HUES48 (cell line): ENCODE results near the gene SPATA7.
"Not testable (repeated sequence)": the region's sequence is repeated elsewhere in the genome, so short reads cannot be mapped to it uniquely, and the experiment has no call there.

Experiments used
- H3K27ac ChIP-seq: one replicate; pipeline ENCODE4 v1.7.0; 2013; ENCODE audit warnings: low read depth, low read length, inconsistent platforms
- H3K27me3 ChIP-seq: 2 replicates; pipeline ENCODE4 v1.6.1; 2013; ENCODE audit warnings: mild to moderate bottlenecking, low read length; ENCODE audit not compliant: control insufficient read depth, insufficient read depth
- H3K36me3 ChIP-seq: 2 replicates; pipeline ENCODE4 v1.6.1; 2013; ENCODE audit warnings: low read length; ENCODE audit not compliant: control insufficient read depth, insufficient read depth
- H3K4me1 ChIP-seq: 2 replicates; pipeline ENCODE4 v1.6.1; 2013; ENCODE audit warnings: mild to moderate bottlenecking, low read length; ENCODE audit not compliant: control insufficient read depth, insufficient read depth
- H3K4me3 ChIP-seq: 2 replicates; pipeline ENCODE4 v1.5.1; 2013; ENCODE audit warnings: mild to moderate bottlenecking, low read depth, low read length
- H3K9ac ChIP-seq: 2 replicates; pipeline ENCODE4 v1.6.1; 2013; ENCODE audit warnings: mild to moderate bottlenecking, low read depth, low read length, moderate library complexity
- H3K9me3 ChIP-seq: 2 replicates; pipeline ENCODE4 v1.6.1; 2013; ENCODE audit warnings: low read length; ENCODE audit not compliant: control insufficient read depth, insufficient read depth

Gene SPATA7

DNA sequence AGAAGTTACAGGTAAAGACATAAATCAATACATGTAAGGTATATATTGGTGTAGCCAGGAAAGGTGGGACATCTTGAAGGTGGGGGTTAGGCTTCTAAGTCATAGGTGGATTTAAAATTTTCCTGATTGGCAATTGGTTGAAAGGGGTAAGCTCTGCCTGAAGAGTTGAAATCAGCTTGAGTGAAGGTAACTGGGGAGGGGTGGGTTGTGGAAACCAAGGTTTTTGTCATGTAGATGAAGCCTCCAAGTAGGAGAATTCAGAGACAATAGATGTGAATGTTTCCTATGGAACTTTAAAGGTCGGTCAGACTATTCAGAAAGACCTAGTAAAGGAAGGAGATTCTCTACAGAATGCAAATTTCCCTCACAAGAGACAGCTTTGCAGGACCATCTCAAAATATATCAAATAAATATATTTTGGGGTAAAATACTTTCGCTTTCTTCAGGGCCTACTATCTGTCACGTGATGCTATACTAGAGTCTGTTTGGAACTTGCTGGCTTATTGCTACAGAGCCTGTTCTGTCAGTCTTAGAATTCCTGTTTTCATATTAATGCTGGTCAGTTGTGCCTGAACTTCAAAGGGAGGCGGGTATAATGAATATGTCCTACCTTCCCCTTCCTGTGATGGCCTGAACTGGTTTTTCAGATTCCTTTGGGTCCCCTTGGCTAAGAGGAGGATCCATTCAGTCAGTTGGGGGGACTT is 20.6 kb upstream of the SPATA7 start:
- Histone ChIP-seq H3K9ac (peak overlapping the region; percentile 26; the same call in 1 of the 2 replicates), H3K9me3 (peaks cover 6% of the 10 kb centered on the region), H3K4me1 (peaks cover 42% of the 10 kb centered on the region), H3K27ac (peak overlapping the region; percentile 94), H3K36me3 (no peaks in the 10 kb centered on the region), H3K27me3 (no peaks in the 10 kb centered on the region), H3K4me3 (peak overlapping the region; percentile 46)

- H3K9me3 ChIP-seq: peaks cover 6% of the 10 kb centered on the region
- H3K4me3 ChIP-seq: no peak overlapping the region
- no peak overlapping the region for H3K9ac ChIP-seq
- H3K27ac ChIP-seq: no peak overlapping the region
- H3K4me1 ChIP-seq: peaks cover 18% of the 10 kb centered on the region
- H3K36me3 ChIP-seq: no peaks in the 10 kb centered on the region
- no peaks in the 10 kb centered on the region for H3K27me3 ChIP-seq
Observed at GRCh38 chr14:88369496-88369895, 16.0 kb upstream of the SPATA7 start.

DNA sequence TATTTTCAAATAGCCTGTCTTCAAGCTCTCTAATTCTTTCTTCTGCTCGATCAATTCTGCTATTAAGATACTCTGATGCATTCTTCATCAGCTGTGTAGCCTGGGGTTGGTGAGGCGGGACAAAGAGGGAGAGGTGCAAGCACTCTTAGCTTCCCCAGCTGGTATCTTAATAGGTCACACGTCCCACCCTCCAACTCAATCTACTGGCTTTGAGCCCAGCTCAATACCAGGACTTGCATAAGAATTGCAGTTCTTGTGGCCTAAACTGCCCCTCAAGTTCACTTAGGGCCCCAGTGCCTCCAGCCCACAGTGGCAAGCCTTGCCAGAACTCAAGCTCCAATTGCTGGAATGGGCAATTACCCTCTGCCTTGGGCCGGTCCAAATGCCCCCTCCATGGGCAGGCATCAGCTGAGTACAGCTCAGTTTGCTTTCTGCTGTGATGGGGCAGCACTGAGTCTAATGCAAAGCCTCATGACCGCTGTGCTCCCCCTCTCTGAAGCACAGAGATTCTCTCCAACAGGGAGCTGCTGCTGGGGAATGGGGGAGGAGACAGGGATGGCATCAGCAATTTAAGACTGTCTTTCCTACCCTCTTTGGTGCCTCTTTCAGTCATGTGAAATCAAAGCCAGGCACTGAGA is 5.6 kb upstream of the SPATA7 start:
- H3K4me1 ChIP-seq: peaks cover 8% of the 10 kb centered on the region
- no peak overlapping the region for H3K4me3 ChIP-seq
- H3K27ac ChIP-seq: no peak overlapping the region
- 0 out of 2 replicates have a peak, but pooled peaks cover 6% of the 10 kb centered on the region for H3K27me3 ChIP-seq
- no peak overlapping the region for H3K9ac ChIP-seq
- H3K9me3 ChIP-seq: no peaks in the 10 kb centered on the region
- no peaks in the 10 kb centered on the region for H3K36me3 ChIP-seq

DNA sequence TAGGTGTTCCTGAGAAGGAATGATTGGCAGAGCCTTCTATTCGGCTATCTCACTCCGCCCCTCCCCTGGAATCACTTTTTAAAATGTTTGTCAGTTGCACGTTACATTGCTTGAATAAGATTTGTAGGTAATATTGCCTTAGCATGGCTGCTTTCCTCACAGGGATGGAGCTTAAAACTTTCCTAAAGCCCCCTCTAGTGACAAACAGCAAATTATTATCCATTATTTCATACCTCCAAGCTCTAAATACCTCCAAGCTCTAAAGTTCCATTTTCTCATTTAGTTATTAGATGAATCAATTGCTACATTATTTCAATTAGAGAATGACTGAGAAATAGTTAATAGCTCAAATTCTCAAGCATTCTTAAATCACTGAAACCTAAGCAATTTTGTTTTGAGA is 5.1 kb upstream of the SPATA7 start:
- no peak overlapping the region for H3K27ac ChIP-seq
- no peak overlapping the region for H3K9ac ChIP-seq
- H3K4me3 ChIP-seq: no peak overlapping the region
- H3K27me3 ChIP-seq: 0 out of 2 replicates have a peak, but pooled peaks cover 6% of the 10 kb centered on the region
- no peaks in the 10 kb centered on the region for H3K9me3 ChIP-seq
- no peaks in the 10 kb centered on the region for H3K36me3 ChIP-seq
- H3K4me1 ChIP-seq: peaks cover 9% of the 10 kb centered on the region

DNA sequence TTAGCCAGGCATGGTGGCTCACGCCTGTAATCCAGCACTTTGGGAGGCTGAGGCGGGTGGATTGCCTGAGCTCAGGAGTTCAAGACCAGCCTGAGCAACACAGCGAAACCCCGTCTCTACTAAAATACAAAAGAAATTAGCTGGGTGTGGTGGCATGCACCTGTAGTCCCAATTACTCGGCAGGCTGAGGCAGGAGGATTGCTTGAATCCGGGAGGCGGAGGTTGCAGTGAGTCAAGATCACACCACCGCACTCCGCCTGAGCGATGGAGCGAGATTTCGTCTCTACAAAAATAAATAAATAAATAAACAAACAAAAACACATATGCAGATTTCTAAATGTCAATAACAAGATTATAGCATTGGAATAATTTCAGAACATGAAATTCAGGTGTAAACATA is 3.8 kb upstream of the SPATA7 start:
- H3K27ac ChIP-seq, H3K9me3 ChIP-seq, H3K4me3 ChIP-seq, H3K27me3 ChIP-seq, H3K9ac ChIP-seq, H3K36me3 ChIP-seq: not testable (repeated sequence)
- peaks cover 12% of the 10 kb centered on the region for H3K4me1 ChIP-seq

DNA sequence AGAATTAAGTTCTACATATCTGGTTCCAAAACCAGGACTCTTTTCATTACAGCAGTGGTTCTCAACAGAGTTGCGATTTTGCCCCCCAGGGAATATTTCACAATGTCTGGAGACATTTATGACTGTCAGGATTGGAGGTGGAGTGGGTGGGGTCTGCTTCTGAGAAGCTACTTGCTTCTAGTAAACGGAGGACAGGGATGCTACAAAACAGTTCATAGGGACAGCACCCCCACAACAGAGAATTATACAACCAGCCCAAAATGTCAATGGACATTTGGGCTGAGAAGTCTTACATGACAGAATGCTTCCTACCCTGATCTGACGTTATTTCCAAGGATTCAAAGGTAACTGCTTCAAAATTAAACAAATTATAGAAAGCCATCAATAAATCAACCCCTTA is 739 bp upstream of the SPATA7 start:
- no peak overlapping the region for H3K27ac ChIP-seq
- H3K9ac ChIP-seq: peak overlapping the region; percentile 49; the same call in 1 of the 2 replicates
- H3K9me3 ChIP-seq: no peaks in the 10 kb centered on the region
- H3K27me3 ChIP-seq: 0 out of 2 replicates have a peak, but pooled peaks cover 6% of the 10 kb centered on the region
- H3K4me1 ChIP-seq: peaks cover 12% of the 10 kb centered on the region
- no peaks in the 10 kb centered on the region for H3K36me3 ChIP-seq
- peak overlapping the region; percentile 85 for H3K4me3 ChIP-seq

DNA sequence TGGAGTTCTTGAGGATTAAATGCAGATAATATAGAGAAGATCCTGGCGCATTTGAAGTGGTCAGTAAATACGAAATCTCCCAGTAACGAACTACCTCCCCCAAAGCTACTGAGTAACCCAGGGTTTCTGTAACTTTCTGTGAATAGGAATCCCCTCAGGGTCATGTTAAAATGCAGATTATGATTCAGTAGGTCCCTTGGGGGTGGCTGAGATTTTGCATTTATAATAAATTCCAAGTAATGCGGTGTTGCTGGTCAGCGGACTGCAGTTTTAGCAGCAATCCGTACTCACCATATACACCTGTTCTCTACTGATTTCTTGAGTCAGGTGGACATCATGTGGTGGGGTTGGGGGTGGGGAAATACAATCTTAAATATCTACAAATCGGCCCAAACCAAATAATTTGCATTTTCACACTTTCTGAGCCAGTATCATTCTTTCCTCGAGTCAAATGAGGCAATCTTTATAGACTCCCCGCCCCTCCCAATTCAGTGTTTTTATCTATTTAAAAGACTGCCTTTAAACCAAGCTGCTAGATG is 868 bp downstream of the SPATA7 start:
- Histone ChIP-seq H3K4me3 (peak overlapping the region; percentile 85), H3K36me3 (no peaks in the 10 kb centered on the region), H3K9me3 (no peaks in the 10 kb centered on the region), H3K4me1 (0 out of 2 replicates have a peak, but pooled peaks cover 6% of the 10 kb centered on the region), H3K27ac (no peak overlapping the region), H3K9ac (peak overlapping the region; percentile 43; the same call in 1 of the 2 replicates), H3K27me3 (0 out of 2 replicates have a peak, but pooled peaks cover 6% of the 10 kb centered on the region)

DNA sequence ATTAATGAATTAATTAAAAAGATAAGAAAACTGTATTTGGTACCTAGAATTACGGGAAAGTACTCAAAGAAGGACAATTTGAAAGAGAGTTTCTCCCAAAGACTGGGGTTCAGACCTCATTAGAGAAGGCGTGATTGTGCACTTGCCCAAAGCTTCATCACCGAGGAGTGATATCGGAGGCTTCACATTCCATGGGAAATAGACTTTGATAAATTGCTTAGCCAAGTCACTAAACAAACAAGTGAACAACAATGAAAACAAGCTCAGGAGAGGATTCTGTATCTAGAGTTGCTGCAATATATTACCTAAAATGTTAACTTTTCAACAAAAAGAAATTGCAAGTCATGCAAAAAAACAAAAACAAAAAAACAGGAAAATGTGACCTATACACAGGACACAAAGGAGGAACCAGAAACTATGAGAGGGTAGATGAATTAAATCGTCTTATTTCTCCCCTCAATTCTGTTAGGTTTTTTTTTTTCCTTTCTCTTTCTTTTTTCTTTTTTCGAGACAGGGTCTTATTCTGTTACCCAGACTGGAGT is 3.4 kb downstream of the SPATA7 start:
- Histone ChIP-seq H3K27ac (no peak overlapping the region), H3K36me3 (no peaks in the 10 kb centered on the region; the same call in 1 of the 2 replicates), H3K9me3 (no peaks in the 10 kb centered on the region), H3K4me1 (0 out of 2 replicates have a peak, but pooled peaks cover 6% of the 10 kb centered on the region), H3K9ac (no peak overlapping the region), H3K27me3 (0 out of 2 replicates have a peak, but pooled peaks cover 6% of the 10 kb centered on the region), H3K4me3 (no peak overlapping the region)

DNA sequence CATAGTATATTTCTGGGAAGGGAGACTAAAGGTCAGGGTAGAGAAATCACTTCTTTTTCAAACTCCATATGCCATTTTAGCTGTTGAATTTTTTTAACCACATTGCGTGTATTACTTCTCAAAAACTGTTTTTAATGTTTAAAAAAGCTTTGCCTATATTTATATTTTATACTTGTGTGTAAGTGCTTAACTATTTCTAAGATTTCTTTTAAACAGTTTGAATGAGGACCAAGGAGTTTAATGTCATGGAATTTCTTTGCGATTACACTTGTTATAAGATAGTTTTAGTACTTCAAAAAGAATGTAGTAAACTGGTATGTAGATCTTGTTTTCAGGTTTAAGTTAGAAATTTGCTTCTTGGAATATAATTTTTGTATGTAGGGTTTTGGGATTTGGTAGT is 7.2 kb downstream of the SPATA7 start:
- Histone ChIP-seq H3K4me1 (no peaks in the 10 kb centered on the region), H3K4me3 (no peak overlapping the region), H3K9me3 (no peaks in the 10 kb centered on the region), H3K9ac (no peak overlapping the region), H3K27ac (no peak overlapping the region), H3K27me3 (no peaks in the 10 kb centered on the region), H3K36me3 (peaks cover 17% of the 10 kb centered on the region)

GRCh38 chr14:88411039-88411438 is 25.6 kb downstream of the SPATA7 start:
- Histone ChIP-seq H3K9ac (no peak overlapping the region), H3K27me3 (no peaks in the 10 kb centered on the region), H3K27ac (no peak overlapping the region), H3K9me3 (no peaks in the 10 kb centered on the region), H3K4me3 (no peak overlapping the region), H3K36me3 (no peaks in the 10 kb centered on the region), H3K4me1 (no peaks in the 10 kb centered on the region)

DNA sequence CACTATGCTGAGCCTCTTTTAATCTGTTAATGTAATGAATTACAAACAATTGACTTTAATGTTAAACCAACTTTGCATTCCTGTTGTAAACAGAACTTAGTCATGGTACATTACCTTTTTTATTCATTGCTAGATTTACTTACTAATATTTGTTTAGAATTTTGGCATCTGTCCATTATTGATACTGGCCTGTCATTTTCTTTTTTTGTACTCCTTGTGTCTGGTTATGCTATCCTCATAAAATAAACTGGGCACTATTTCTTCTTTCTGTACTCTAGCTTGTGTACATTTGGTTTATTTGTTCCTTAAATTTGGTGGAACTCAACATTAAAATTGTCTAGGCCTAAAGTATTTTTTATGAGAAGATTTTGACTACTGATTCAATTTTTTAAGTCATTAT is 32.1 kb downstream of the SPATA7 start:
- Histone ChIP-seq H3K4me3 (no peak overlapping the region), H3K4me1 (no peaks in the 10 kb centered on the region), H3K27ac (no peak overlapping the region), H3K27me3 (no peaks in the 10 kb centered on the region), H3K36me3 (0 out of 2 replicates have a peak, but pooled peaks cover 5% of the 10 kb centered on the region), H3K9ac (no peak overlapping the region), H3K9me3 (peaks cover 3% of the 10 kb centered on the region; the same call in 1 of the 2 replicates)
